Measurements from ENCODE around the gene SNX33.

SNX33 gene

GRCh38 chr15:75651810-75652543, 4.3 kb downstream of the SNX33 start:
- no peak for DNase-seq (ENCODE audit: low read depth in 1 of 2, low spot score in 1 of 2)
- H3K27ac ChIP-seq (replicated peaks): no peak overlapping the region; the same call in 1 of the 2 replicates
- no peaks in the 10 kb centered on the region for H3K27me3 ChIP-seq (ENCODE audit: insufficient read depth, poor library complexity, severe bottlenecking)
- H3K4me3 ChIP-seq (replicated peaks; ENCODE audit: insufficient read depth, low read length): no peak overlapping the region
- TF ChIP-seq CTCF (IDR thresholded peaks at IDR 0.05; ENCODE audit: insufficient read depth, low read length): no peak
- TF ChIP-seq, protein P1, sequence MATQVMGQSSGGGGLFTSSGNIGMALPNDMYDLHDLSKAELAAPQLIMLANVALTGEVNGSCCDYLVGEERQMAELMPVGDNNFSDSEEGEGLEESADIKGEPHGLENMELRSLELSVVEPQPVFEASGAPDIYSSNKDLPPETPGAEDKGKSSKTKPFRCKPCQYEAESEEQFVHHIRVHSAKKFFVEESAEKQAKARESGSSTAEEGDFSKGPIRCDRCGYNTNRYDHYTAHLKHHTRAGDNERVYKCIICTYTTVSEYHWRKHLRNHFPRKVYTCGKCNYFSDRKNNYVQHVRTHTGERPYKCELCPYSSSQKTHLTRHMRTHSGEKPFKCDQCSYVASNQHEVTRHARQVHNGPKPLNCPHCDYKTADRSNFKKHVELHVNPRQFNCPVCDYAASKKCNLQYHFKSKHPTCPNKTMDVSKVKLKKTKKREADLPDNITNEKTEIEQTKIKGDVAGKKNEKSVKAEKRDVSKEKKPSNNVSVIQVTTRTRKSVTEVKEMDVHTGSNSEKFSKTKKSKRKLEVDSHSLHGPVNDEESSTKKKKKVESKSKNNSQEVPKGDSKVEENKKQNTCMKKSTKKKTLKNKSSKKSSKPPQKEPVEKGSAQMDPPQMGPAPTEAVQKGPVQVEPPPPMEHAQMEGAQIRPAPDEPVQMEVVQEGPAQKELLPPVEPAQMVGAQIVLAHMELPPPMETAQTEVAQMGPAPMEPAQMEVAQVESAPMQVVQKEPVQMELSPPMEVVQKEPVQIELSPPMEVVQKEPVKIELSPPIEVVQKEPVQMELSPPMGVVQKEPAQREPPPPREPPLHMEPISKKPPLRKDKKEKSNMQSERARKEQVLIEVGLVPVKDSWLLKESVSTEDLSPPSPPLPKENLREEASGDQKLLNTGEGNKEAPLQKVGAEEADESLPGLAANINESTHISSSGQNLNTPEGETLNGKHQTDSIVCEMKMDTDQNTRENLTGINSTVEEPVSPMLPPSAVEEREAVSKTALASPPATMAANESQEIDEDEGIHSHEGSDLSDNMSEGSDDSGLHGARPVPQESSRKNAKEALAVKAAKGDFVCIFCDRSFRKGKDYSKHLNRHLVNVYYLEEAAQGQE (IDR thresholded peaks at IDR 0.05; ENCODE audit: insufficient replicate concordance, low read depth): no peak

DNA sequence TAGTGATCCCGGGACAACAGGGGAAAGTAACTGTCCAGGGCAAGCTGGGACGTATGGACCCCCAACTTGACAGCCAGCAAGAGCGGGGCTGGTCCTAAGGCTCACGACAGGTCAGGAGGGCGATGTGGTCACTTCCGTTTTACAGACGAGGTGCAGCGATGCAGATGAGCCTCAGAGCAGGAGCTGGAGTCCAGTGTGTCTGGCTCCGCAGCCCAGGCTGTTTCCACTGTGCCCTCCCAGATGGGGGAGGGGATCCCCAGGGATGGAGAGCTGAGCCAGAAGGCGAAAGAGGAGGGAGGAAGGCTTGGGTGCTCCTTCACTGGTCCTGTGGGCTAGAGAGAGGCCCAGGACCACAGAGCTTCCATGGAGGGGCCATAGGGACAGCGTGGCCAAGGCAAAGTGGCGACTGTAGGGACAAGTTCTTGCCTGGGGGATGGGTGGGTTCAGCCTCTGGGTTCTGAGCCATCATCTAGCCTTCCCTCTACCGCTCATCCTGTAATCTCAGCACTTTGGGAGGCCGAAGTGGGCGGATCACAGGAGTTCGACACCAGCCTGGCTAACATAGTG, 5.7 kb downstream of the SNX33 start:
- TF ChIP-seq GABPA (IDR thresholded peaks at IDR 0.05; ENCODE audit: low read depth): no peak
- DNase-seq (ENCODE audit: low read depth in 1 of 2, low spot score in 1 of 2): no peak
- H3K27ac ChIP-seq (replicated peaks): no peak overlapping the region
- H3K4me3 ChIP-seq (replicated peaks; ENCODE audit: insufficient read depth, low read length): no peak overlapping the region
- H3K27me3 ChIP-seq (ENCODE audit: insufficient read depth, poor library complexity, severe bottlenecking): no peaks in the 10 kb centered on the region

DNA sequence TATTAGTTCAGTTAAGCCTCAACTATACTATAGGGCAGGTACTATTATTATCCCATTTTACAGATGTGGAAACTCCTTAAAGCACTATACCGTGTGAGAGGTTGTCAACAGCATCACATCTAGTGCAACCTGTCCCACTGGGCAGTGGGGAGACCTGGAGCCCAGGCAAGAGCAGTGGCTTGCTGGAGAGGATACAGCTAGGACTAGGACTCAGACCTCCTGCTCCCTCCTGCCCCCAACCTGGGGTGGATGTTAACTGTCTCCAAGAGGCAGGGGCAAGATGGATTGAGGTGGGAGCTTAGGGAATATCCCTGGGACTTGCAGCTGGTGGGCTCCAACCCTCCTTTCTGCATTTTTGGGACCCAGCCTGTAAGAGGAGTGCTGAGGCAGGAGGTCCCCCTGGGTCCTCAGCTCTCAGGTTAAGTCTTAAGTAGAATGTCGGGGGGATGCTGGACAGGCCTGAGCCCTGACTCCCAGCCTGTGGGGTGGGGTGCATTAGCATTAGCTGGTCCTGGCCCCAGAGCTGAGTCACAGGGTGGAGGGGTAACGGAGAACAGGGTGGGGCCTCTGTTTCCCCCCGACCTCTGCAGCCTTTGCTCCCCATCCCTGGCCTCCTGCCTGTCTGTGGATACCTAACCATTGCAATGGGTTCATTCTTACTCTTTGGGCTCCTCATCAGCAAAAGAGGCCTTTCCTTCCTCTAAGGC, 6.6 kb downstream of the SNX33 start:
- no peak for DNase-seq (ENCODE audit: low read depth in 1 of 2, low spot score in 1 of 2)
- TF ChIP-seq, protein P1 (IDR thresholded peaks at IDR 0.05; ENCODE audit: insufficient replicate concordance, low read depth): no peak
- TF ChIP-seq GABPA (IDR thresholded peaks at IDR 0.05; ENCODE audit: low read depth) (no peak), POLR2AphosphoS5 (IDR thresholded peaks at IDR 0.05; ENCODE audit: low read depth) (no peak), SPI1 (IDR thresholded peaks at IDR 0.05; ENCODE audit: borderline replicate concordance, low read depth) (no peak), CTCF (IDR thresholded peaks at IDR 0.05; ENCODE audit: insufficient read depth, low read length) (no peak)
- Histone ChIP-seq H3K27ac (replicated peaks) (no peak overlapping the region), H3K4me3 (replicated peaks; ENCODE audit: insufficient read depth, low read length) (no peak overlapping the region), H3K27me3 (ENCODE audit: insufficient read depth, poor library complexity, severe bottlenecking) (no peaks in the 10 kb centered on the region)

DNA sequence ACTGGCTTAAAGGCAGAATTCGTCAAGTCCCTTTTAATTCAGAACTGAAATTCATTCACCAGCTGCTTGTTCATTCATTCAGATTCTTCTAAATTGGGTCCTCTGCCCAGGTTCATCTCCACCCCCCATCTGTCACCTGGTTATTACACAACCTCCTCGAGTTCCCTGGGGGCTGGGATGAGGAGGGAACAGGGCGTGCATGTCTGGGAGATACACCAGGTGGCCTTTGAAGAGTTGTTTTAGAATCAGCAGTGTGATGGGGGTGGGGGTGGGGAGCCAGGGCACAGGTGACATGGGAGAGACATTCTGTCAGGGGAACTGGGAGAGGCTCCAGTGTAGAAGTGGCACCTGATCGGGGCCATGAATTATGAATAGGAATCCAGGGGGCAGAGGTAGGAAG, 8.2 kb downstream of the SNX33 start:
- TF ChIP-seq, protein P1 (IDR thresholded peaks at IDR 0.05; ENCODE audit: insufficient replicate concordance, low read depth): no peak
- TF ChIP-seq SPI1 (IDR thresholded peaks at IDR 0.05; ENCODE audit: borderline replicate concordance, low read depth) (no peak), CTCF (IDR thresholded peaks at IDR 0.05; ENCODE audit: insufficient read depth, low read length) (no peak), GABPA (IDR thresholded peaks at IDR 0.05; ENCODE audit: low read depth) (no peak), POLR2AphosphoS5 (IDR thresholded peaks at IDR 0.05; ENCODE audit: low read depth) (no peak)
- H3K4me3 ChIP-seq (replicated peaks; ENCODE audit: insufficient read depth, low read length): no peak overlapping the region
- H3K27ac ChIP-seq (replicated peaks): no peak overlapping the region
- H3K27me3 ChIP-seq (ENCODE audit: insufficient read depth, poor library complexity, severe bottlenecking): no peaks in the 10 kb centered on the region
- DNase-seq (ENCODE audit: low read depth in 1 of 2, low spot score in 1 of 2): no peak
